Measurements from ENCODE around the gene TNFRSF19.
A peak's percentile ranks its signal among the peaks of the same experiment; 100 is the strongest.

- TF ChIP-seq EZH2 (IDR thresholded peaks at IDR 0.05; ENCODE audit: low read depth) (no peak), CTCF (conservative IDR thresholded peaks at IDR 0.05) (peak; percentile 59; the same call in 1 of the 2 replicates)
Observed at GRCh38 chr13:23578411-23579071, 8.3 kb downstream of the TNFRSF19 start.

Measured in PC-9 (cell line).